GM12878 (cell line): ENCODE measurements around the gene COL18A1.

Source experiments
- CTCF ChIP-seq, 3 experiments: IDR thresholded peaks in 2 of 3; conservative IDR thresholded peaks in 1 of 3; 2 replicates each; pipeline ENCODE4 v1.5.1; 2011; ENCODE audit warnings: low read depth in 3 of 3, low read length in 3 of 3, mild to moderate bottlenecking in 3 of 3, control low read depth in 2 of 3, moderate library complexity in 2 of 3, inconsistent platforms in 1 of 3, mixed read lengths in 1 of 3; ENCODE audit not compliant: control insufficient read depth in 2 of 3, insufficient read depth in 1 of 3; ENCODE audit errors: extremely low read depth in 1 of 3
- POLR2A ChIP-seq: IDR thresholded peaks from 2 replicates; pipeline ENCODE4 v1.6.1; 2011; ENCODE audit warnings: low read depth, mild to moderate bottlenecking, low read length

GRCh38 chr21:45537111-45537745 is 132.3 kb downstream of the COL18A1 start:
- TF ChIP-seq CTCF (IDR thresholded peaks at IDR 0.05 in 2 of 3, conservative IDR thresholded peaks at IDR 0.05 in 1 of 3; ENCODE audit: control insufficient read depth in 2 of 3, extremely low read depth in 1 of 3, insufficient read depth in 1 of 3, low read depth in 3 of 3, low read length in 3 of 3) = no peak
- no peak for TF ChIP-seq POLR2A
